Activated gamma-delta T cell treated with anti-CD3 and anti-CD28 coated beads, Interleukin-2, amount 50 U/mL, for 16 hours (primary cell): Measurements from ENCODE around the gene UBE2F.
"Not testable (repeated sequence)": the region's sequence is repeated elsewhere in the genome, so short reads cannot be mapped to it uniquely, and the experiment has no call there.

ENCODE experiments used
- DNase-seq: peaks from one replicate; pipeline ENCODE4 v3.0.0-alpha.2; 2020; ENCODE audit warnings: low read depth

UBE2F gene

GRCh38 chr2:238021327-238021726 lies 54.5 kb downstream of the UBE2F start:
- DNase-seq, result no peak

GRCh38 chr2:238022594-238023157 lies 55.9 kb downstream of the UBE2F start:
- no peak for DNase-seq

- no peak for DNase-seq
Measured at GRCh38 chr2:238023608-238024007, 56.8 kb downstream of the UBE2F start.

DNA sequence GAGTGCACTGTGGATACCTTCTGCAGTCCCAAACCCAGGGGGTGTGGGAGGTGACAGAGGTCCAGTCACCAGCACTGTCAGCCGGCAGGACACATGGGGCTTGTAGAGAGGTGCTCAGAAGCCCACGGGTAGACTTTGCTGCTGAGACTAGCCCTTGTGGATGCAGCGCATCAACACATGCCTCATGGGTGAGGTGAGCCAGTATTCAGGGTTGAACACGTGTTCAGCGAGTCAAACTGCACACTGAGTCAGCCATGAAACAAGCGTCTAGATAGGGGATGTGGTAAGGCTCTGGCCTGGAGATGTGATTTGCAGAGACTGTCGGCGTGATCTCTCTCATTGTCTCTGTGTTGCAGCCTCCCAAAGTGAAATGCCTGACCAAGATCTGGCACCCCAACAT lies 58.2 kb downstream of the UBE2F start:
- no peak for DNase-seq

DNA sequence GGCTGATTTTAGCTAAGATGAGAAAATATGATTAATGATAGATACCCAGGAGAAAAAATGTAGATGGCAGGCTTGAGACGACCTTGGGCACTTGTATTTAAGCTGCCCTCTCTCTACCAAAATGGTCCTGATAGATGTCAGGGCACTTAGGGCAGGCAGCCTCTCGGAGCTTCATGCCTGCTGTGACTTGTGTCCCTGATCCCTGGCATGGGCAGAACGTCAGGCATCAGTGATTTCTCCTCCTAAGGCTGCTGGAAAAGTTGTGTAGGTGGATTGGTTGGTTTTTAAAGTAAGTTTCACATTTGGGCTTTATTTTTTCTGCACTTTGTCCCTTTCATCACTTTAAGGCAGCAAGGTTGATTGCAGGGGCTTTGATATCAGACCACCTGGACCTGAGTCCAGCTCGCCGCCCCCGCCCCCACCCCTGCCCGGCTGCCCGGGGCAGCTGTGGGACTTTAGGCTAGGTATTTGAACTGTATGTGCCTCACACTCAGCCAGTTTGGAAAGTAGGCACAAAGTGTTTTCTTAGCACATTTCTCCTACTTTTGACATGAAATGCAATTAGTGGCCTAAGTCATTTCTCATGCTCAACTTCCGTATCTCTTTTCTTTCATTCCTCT lies 59.0 kb downstream of the UBE2F start:
- DNase-seq, result no peak

GRCh38 chr2:238027058-238027457 lies 60.2 kb downstream of the UBE2F start:
- no peak for DNase-seq

GRCh38 chr2:238027591-238028415 lies 61.0 kb downstream of the UBE2F start:
- DNase-seq, result no peak

- no peak for DNase-seq
Measured at GRCh38 chr2:238029853-238030252, 63.0 kb downstream of the UBE2F start.

- no peak for DNase-seq
Measured at GRCh38 chr2:238030422-238031155, 63.8 kb downstream of the UBE2F start.

DNA sequence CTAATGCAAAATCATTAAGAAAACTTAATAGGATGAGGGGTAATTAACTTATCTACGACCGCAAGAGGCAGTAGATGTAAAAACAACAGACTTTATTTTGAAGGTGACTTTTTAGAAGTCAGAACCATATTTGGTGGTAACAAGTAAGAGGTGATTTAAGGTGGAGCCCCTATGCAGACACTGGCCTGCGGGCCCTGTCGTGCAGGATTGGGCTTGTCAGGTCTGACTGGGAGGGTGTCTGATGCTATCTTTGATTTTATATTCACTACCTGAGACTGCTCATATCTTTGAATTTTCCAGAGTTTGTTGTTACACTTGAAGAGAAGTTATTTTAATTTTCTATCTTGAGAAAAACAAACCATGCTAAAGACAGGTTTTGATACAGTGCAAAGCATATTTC lies 64.9 kb downstream of the UBE2F start:
- DNase-seq, result no peak

DNA sequence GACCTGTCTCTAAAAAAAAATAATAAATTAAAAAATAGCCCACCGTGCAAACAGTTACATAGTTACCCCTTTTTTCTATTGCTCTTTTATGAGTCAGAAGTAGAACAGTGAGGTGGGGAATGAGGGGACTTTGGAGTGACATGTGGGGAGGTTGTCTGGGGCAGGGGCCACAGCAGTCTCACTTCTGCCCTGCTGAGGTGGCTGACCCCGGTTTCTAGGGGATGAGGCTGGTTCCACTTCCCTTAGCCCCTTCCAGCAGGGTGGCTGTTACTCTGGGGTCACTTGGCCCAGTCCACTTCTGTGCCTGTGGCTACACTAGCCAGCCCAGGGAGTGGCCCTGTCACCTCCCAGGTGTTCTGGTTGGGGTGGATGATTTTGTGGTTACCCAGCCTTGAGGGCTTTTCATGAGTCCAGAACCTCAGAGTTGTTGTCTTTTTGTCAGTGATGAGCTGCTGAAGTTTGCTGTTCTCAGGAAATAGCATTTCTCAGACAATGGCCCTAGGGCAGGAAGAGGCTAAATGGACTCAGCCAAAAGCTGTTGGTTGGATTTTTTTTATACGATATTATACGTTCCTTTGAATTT lies 66.0 kb downstream of the UBE2F start:
- DNase-seq, result no peak

- DNase-seq, result not testable (repeated sequence)
Measured at GRCh38 chr2:238033991-238034390, 67.2 kb downstream of the UBE2F start.

DNA sequence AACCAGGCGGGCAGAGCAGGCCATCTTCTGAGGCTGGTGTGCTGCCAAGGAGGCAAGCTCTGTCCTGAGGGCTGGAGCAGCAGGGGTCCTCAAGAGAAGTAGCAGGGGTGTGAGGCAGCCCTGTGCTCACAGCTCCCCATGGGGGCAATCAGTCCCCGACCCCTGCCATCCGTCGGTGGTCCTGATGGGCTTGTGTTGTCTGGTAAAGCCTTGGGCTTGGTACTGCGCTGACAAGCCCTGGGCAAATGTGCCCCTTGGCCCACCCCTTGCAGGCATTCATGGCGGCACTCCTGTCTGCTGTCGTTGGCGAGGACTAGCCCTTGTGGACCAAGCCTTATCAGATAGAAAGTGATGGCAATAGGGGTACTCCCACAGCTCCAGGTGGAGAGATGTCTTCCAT lies 71.4 kb downstream of the UBE2F start:
- no peak for DNase-seq

- no peak for DNase-seq
Measured at GRCh38 chr2:238039151-238039550, 72.3 kb downstream of the UBE2F start.

- no peak for DNase-seq
Measured at GRCh38 chr2:238039985-238040384, 73.2 kb downstream of the UBE2F start.

GRCh38 chr2:238040918-238041317 lies 74.1 kb downstream of the UBE2F start:
- DNase-seq, result no peak

DNA sequence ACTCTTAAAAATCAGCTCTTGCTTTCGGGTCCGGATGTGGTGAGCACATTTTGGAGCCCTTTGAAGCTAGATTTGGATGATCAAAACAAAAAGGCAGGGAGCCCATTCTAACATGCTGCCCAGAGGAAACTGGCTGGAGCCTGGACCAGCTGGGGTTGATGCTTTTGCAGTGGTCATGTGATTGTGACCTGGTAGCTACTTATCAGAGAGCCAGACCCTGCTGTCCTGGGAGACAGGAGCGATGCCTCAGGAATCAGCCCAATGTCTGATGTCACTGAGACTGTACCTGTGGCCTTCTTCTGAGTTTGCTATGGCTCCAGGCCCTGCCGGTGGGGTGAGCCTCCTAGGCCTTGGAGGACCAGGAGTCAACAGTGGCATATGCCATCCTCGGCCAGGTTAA lies 75.3 kb downstream of the UBE2F start:
- no peak for DNase-seq

DNA sequence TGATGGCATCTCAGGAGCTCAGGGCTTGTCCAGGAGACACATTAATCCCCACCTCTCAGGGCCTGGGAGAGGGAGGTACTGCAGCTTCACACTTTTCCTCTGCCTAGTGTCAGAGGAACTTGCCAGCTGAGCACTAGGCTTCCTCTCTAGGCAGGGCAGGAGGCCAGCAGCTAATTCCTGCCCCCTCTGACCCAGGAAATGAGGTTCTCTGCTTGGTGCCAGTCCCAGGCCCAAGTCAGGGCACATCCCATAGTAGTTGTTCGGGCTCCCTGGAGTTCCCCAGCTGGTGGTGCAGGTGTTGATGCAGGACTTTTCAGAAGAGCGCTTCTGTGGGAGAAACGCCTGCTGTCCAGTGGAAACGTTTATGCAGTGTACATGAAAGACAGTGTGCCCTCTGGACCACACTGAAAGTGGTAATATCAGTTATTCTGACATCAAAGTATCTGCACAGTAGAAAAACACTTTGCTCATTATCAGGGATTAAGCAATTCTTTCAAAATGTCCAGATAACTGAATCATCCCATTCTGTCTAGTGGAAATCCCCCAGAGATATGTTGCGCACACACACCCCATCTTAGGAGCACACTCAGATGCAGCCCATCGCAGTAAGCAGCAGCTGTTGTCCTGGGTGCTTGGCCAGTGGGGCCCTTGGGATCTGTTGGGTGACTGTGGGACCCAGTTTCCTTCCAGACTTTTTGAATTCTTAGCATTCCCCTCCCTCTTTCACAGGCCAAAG lies 76.2 kb downstream of the UBE2F start:
- no peak for DNase-seq

- no peak for DNase-seq
Measured at GRCh38 chr2:238043851-238044250, 77.0 kb downstream of the UBE2F start.

- no peak for DNase-seq
Measured at GRCh38 chr2:238045575-238045974, 78.8 kb downstream of the UBE2F start.

- no peak for DNase-seq
Measured at GRCh38 chr2:238046725-238047270, 80.0 kb downstream of the UBE2F start.
